GM21737 (cell line): ENCODE results near the gene SNX7.

Source experiments
- ATAC-seq: cut with Tn5 transposase; IDR thresholded peaks from one replicate; pipeline ENCODE4 v1.9.1; 2021; ENCODE audit warnings: mild to moderate bottlenecking, moderate library complexity; ENCODE audit not compliant: unreplicated experiment

SNX7 gene

GRCh38 chr1:98693385-98693784 is 31.9 kb downstream of the SNX7 start:
- no peak for ATAC-seq

DNA sequence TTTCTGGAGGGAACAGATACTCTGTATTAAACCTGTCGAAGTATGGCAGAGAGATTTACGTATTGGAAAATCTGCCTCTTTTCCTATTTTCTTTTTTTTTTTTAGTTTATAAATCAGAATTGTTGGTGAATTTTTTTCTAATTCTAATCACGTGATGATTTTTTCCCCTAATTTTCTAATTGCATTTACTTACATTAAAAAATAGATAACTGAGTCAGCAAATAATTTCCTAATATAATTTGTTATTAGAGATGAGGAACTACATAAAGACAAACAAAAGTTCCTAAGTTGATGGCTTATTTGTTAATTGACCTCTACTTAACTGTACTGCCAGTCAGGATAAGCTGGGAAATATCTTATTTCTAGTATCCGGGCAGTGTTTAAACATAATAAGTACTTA is 34.6 kb downstream of the SNX7 start:
- no peak for ATAC-seq

DNA sequence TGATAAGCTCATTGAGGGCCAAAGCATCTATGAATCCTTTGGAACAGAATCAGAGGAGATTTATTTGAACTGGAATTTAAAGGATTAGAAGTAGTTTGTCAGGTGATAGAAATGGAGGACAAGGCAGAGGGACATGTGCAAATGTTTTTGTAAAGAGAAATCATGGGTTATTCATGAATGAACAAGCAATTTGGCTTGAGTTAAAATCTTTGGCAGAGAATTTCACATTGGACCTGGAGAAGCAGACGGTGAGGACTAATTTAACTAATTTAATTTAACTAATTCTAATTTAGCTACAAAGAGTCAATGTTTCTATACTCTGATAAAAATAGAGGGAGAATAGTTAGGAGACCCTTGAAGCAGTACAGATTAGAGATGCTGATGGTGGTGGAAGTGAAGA is 36.3 kb downstream of the SNX7 start:
- no peak for ATAC-seq

GRCh38 chr1:98698625-98699024 is 37.1 kb downstream of the SNX7 start:
- no peak for ATAC-seq

GRCh38 chr1:98700228-98700627 is 38.7 kb downstream of the SNX7 start:
- ATAC-seq, result no peak

- ATAC-seq, result no peak
Observed at GRCh38 chr1:98702976-98703375, 41.5 kb downstream of the SNX7 start.

DNA sequence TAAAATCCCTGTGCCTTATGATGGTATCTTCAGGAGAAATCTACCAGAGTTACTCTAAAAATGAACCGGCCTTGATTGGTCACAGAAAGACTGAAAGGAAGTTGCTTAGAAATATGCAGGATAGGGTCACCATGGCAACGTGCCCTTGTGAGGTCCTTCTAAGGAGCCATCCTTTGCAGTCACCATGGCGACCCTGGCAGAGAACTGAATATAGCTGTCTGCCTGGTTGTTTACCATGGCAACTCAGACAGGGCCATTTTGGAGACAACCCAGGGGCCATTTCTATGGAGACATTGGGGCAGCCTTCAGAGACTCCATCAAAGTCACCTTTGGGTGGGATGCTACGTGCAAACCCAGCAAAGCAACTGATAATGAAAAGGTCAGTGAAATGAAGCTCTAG is 43.0 kb downstream of the SNX7 start:
- ATAC-seq, result no peak

DNA sequence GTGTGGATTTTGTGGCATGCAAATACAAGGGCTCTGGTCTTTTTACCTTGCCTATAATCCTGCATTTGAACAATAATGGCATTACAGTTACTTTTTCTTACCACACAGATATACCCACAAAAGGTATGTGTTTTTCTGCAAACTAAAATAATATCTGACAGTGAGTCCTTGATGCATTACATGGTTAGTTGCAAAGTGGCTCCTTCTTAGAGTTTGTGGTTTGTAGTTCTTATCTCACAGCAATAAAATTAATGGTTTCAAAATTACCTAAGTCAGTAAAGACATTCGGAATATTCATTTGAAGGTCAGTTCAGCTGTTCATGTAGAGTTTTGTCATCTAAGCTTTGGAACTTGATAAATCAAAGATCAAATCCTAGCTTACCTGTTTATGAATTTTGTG is 43.5 kb downstream of the SNX7 start:
- no peak for ATAC-seq

GRCh38 chr1:98705591-98705990 is 44.1 kb downstream of the SNX7 start:
- ATAC-seq, result no peak

DNA sequence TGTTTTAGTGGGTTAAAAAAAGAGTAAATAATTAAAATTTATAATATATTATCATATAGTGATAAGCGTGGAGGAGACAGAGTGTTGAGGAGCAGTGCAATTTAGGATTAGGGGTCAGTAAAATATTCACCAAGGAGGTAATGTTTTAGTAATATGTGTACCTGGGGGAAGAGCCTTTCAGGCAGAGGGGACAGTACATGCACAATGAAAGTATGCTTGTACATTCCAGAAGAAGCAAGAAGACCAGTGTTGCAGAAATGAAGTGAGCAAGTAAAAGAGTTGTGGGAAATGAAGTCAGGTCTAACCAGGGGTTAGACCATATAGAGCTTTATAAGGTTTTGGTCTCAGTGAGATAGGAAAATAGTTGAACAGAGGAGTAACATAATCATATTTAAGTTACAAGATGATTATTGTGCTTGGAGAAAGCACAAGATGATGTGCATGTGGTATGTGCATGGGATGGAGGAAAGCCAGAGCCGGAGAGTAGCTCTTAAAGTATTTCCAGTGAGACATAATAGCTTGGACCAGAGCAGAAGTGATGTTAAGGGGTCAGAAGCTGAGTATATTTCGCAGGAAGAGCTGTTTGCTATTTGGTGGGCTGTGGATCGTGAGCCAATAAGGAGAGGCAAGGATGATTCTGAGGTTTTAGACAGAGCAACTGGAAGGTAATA is 44.8 kb downstream of the SNX7 start:
- no peak for ATAC-seq

GRCh38 chr1:98707556-98707955 is 46.0 kb downstream of the SNX7 start:
- ATAC-seq, result no peak

- ATAC-seq, result no peak
Observed at GRCh38 chr1:98709906-98710305, 48.4 kb downstream of the SNX7 start.

DNA sequence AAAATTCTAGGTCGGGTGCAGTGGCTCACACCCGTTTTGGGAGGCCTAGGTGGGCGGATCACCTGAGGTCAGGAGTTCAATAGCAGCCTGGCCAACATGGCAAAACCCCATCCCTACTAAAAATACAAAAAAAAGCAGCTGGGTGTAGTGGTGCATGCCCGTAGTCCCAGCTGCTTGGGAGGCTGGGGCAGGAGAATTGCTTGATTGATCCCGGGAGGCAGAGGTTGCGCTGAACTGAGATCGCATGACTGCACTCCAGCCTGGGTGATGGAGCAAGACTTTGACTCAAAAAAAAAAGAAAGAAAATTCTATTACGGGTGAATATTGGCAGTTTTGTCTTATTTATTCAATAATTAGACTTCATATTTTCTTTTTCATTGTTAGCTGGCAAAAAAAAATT is 62.1 kb downstream of the SNX7 start:
- ATAC-seq, result no peak

GRCh38 chr1:98732985-98733781 is 71.7 kb downstream of the SNX7 start:
- ATAC-seq, result no peak

- ATAC-seq, result no peak
Observed at GRCh38 chr1:98733782-98734112, 72.2 kb downstream of the SNX7 start.

GRCh38 chr1:98735756-98736155 is 74.2 kb downstream of the SNX7 start:
- no peak for ATAC-seq

DNA sequence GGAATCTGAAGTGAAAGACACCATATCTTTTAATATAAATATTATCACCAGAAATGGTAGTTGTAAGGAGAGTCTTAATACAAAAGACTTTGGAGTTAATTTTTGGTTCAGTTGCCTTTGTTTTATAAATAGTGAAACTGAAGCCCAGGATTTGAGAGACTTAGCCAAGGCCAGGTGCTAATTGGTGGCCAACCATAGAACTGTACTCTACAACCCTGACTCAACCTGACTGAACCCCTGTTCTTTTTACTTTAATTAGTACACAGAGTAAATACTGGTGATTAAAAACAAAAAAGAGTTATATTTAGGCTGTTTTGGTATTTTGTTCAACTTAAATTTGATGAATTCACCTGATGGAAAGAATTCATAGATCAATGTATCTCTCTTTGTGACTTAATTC is 76.3 kb downstream of the SNX7 start:
- ATAC-seq, result no peak

DNA sequence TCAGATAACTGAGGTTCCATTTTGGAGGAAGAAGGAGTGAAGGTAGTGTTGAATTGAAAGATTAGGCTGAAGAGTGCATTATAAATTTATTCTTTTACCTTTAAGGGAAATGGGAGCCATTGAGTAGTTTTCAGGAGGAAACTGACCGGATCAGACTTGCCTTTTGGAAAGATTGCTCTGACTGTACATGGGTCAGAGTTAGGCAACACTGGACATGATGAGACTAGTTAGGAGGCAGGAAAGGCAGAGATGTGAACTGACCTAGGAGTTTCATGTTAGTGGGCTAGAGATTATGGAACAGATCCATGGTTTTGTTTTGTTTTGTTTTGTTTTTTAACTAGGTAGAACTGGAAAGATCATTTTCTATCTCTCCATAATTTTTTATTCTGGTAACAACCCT is 78.2 kb downstream of the SNX7 start:
- ATAC-seq, result no peak

GRCh38 chr1:98741164-98741563 is 79.6 kb downstream of the SNX7 start:
- no peak for ATAC-seq

DNA sequence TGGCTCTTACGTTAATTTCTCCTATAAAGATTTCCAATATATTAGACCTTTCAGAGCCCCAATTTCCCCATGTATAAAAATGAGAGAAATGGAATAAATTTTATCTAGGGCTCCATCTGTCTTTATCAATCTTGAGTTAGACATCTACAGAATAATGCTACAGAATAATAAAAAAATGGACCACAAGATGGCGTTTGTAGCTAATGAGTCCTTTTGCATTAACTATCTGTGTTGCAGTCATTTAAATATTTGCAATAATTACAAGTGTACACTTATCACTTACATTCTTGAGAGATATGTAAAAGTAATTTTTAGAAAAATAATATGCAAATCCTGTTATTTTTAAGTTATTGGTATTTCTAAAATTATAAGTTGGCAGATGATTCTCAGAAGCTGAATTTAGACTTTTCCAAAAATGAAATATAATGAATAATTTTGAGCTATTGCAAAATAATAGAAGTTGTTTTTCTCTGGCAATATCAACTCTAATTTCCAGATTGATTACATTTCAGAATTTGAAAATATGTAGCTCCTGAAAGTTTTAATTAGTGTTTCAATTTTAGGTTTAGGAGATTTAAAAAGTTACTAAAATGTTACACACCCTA is 87.7 kb downstream of the SNX7 start:
- no peak for ATAC-seq

GRCh38 chr1:98754176-98754575 is 92.7 kb downstream of the SNX7 start:
- no peak for ATAC-seq

GRCh38 chr1:98761219-98761865 is 99.8 kb downstream of the SNX7 start:
- no peak for ATAC-seq
